Epidermal melanocyte (primary cell): ENCODE measurements around the gene TRPM3.

ENCODE experiments used
- DNase-seq: peaks from one replicate; pipeline ENCODE4 v3.0.0; 2011; ENCODE audit warnings: low spot score; ENCODE audit not compliant: insufficient read length

TRPM3 gene

DNA sequence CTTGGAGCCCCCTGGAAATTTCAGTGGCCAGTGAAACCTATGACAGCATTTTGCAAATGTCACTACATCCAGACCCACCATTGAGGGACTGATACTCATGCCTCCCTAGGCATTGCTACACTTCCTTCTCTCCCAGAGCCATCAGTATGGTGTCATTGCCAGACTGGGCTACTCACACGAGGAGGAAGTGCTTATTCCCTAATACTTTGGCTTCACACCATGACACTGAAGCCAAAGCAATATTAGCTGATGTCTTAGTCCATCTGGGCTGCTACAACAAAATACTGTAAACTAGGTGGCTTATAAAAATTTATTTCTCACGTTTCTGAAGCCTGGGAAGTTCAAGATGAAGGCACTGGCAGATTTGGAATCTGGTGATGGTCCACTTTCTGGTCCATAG lies 22.6 kb downstream of the TRPM3 start:
- DNase-seq: no peak

GRCh38 chr9:71097671-71098070 lies 23.8 kb downstream of the TRPM3 start:
- DNase-seq: no peak

DNA sequence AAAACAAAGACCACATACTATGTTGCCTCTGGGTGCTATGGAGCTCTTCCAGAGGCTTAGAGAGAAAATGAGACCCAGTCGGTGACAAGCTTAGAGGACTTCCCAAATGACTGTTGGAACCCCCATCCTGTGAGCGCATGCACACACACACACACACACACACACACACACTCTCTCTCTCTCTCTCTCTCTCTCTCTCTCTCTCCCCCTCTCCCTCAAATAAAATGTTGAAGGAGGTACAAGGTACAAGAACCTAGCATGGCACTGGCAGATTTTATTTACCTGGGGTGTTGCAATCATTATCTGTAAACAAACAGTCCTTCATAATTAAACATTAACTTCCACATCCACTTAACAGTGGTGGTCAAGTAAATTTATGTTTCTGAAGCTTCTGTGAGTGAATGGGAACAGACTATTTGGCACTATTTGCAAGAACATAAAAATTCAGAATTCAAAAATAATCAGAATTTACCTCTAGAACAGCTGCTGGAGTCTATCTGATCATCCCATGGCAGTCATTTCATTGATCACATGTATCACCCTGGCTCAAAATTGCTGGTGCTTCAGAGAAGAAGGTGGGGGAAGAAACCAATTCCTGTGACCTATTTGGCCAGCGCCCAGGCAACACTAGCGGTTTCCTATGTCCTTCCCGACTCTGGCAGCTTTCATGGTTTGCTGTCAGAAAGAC lies 24.9 kb downstream of the TRPM3 start:
- no peak for DNase-seq

DNA sequence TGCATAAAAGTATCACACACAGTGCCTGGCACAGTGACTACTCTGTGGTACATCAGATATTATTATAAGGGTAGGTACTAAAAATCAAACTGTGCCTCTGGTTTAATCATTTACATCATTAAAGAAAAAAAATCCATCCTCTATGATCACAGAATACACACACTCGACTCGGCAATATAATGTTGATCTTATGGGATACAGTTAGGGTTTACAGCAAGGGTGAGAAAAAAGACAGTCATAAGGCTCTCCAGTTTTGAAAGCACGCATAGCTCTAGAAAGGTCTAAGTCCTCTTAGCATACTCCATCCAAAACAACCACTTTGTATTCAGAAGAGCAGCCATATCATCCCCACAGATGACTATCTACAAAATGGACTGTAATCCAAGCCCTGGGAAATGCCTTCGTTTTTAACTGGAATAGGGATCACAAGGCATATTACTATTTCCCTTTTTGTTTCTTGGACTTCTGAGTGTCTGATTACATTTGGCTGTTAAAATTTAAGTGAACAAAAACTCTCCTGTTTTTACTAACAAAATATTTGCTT lies 26.6 kb downstream of the TRPM3 start:
- DNase-seq: no peak

DNA sequence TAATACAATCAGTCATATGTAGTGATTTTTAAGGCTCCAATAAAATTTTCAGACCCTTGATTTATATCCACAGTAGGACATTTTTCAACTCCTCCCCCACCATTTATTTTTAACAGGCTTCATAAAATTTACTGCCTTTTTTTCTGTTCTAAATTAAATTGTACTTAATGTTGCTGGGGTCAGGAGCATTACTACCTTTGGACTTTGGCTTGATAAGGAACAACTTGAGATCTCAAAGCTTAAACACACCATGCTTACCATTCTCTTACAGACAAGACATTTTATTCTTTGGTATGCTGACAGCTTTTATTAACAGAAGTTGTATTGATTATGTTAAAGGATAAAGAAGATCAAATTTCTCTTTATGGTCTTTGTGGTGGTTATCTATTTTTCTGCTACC lies 30.5 kb downstream of the TRPM3 start:
- no peak for DNase-seq

DNA sequence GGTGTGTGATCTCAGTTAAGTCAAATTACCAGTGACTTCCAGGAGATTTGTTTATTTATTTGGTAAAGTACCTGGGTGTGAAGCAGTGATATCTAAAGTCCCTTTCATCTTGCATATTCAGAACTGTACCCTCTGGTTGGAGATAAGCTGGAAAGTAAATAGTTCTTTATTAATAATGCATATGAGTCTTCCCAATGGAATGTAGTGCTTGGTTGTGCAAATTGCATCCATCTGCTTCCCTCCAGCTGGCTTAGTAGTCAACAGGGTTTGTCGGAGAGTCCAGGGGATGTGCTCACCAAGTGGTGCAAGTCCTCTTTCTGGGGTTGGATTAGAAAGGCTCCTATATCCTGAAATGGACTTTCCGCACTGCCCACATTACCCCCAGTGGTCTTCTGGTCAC lies 42.0 kb downstream of the TRPM3 start:
- DNase-seq: no peak

DNA sequence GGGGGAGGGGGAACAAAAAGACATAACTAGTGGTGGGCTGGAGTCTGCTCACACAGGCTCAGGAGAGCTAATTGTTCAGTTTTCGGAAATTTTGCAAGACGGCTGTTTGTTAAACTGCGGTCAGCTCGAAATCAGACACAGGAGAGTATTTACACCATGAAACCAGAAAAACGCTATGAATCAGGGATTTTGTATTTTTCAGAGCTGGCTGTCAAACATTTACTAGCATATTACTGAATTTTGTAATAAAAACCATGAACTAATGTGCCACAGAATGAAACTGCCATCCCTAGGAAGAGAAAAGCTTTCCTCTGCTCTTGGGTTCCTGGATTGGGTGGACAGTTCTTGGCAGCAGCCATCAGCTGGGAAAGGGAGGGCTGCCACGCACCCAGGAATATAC lies 45.3 kb downstream of the TRPM3 start:
- no peak for DNase-seq

- no peak for DNase-seq
These were observed 47.9 kb downstream of the TRPM3 start for GRCh38 chr9:71073494-71073893.

GRCh38 chr9:71072587-71072986 lies 48.8 kb downstream of the TRPM3 start:
- DNase-seq: no peak

DNA sequence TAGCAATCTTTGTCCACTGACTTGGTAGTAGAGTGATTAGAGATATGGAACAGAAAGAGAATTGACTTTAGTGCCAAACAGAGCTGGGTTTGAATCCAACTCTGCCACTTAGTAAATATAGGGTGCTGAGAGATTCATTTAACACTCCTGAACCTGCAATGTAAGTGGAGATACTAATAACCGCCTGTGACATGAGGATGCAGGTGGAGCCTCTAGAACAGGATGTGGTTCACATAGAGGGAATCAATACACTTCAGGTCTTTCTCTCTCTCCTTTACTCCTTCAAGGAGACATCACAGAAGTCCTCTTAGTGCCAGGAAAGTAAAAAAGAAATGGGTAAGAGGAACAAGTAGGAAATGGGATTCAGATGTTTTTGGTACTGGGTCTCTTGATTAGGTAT lies 49.8 kb downstream of the TRPM3 start:
- DNase-seq: no peak

DNA sequence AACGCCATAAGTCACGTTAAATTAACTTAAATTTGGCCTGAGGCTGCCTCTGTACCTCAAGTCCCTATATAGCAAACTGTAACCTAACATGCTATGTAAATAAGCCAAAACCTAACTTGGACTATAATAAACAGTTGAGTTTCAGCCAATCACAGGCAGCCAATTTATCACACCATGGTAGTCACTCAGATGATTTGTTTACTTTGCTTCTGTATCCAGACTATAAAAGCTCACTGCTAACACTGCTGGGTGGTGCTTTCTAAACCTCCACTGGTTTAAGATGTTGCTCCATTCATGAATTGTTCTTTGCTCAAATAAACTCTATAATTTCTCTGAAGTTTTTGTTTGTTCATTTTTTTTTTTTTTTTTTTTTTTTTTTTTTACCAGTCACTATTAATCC lies 62.8 kb downstream of the TRPM3 start:
- no peak for DNase-seq

GRCh38 chr9:71052287-71052686 lies 69.1 kb downstream of the TRPM3 start:
- DNase-seq: no peak

DNA sequence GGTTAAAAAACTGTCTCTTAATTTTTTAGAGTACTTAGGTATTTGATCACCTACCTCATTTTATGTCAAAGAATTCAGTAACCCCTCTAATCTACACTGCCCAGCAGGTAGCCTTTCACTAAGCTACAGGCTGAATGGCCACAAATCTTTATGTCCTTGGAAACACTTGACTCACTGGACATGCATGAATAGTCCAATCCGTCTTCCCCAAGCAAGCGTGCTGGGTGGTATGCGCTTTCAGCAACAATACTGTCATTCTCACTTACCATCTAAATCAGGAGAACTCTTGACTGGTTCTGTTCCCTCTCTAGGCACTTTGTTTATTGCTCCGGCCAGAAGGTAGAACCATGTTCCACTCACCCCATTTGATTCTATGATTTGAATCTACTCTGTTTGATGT lies 73.1 kb downstream of the TRPM3 start:
- no peak for DNase-seq

- DNase-seq: no peak
These were observed 78.9 kb downstream of the TRPM3 start for GRCh38 chr9:71042448-71042990.

DNA sequence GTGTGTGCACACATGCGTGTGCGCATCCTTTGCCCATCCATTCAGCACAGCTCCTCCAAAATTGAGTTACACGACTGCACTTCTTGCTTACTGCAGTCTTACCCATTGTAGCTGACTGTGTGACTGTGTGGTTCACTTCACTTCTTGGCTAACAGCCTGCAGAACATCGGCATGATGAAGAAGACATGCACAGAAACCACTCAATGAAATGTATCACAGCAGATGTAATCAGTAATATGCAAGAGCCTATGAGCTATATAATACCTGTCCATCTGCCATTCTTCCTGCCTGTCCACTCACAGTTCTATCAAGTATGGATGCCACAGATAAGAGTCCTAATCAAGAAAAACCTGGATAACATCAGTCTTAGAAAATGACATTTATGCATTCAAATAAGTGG lies 83.9 kb downstream of the TRPM3 start:
- no peak for DNase-seq

DNA sequence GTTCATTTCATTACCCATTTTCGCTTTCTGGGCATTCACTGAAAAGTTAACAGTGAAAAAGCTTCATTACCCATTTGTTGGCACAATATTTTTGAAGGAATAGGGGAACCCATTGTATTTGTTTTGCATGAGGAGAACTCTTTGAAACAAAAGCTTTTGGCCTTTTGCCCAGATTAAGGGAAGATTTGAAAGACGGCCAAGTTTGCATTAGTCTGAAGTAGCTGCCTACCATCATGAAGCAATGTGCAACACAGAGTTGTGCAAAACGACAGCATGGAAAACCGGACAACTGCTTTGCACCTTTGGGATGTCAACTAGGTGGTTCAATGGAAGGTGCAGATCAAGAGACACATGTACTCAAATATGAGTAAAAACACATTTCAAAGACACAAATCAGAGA lies 84.9 kb downstream of the TRPM3 start:
- DNase-seq: peak; percentile 44

DNA sequence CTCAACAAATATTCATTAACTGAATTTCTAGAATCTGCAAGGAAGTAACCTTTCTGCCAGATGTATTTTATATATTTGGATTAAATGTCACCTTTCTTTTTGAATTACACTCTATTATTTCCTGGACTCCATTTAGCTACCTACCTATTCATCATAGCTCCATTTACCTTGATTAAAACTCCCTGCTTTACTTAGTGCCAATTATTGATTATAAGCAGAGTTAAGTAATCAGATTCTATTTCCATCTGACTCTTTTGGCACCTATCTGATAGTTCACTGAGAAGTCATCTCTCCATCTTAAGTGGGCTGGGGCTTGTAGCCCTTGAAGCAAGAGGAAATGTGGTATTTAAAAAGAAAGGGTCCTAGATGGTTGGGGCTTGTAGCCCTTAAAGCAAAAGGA lies 88.6 kb downstream of the TRPM3 start:
- DNase-seq: no peak

DNA sequence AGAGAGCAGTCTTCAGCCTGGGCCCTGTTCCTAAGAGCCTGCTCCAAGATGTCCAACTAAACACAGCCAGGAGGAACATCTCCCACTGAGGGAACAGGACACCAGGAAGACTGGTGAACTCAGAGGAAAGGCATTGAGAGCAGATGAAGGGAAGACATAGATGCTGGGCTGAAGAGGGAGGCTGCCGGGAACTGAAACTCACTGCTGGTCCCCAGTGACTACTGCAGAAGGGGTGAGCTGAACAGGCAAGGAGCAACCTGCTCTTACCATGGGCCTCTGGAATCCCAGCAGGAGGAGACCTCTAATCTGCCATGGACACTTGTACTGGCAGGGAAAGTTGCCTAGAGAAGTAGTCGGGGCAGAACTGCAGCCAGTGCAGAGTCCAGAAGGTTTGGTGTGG lies 95.7 kb downstream of the TRPM3 start:
- DNase-seq: no peak

- no peak for DNase-seq
These were observed 96.2 kb downstream of the TRPM3 start for GRCh38 chr9:71025201-71025600.

- DNase-seq: no peak
These were observed 111.2 kb downstream of the TRPM3 start for GRCh38 chr9:71010258-71010657.

DNA sequence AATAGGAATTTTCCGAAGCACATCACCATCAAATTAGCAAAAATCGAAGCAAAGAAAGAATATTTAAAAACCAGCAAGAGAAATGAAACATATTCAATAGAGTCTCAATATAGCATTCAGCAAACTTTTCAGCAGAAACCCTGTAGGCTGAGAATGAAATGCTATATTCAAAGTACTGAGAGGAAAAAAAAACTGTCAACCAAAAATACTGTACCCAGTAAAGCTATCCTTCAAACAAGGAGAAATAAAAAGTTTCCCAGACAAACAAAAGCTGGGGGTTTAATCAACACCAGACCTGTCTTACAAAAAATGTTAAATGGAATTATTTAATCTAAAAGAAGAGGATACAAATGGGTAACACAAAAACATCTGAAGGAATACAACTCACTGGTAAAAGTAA lies 116.0 kb downstream of the TRPM3 start:
- DNase-seq: no peak

GRCh38 chr9:71004196-71004595 lies 117.2 kb downstream of the TRPM3 start:
- DNase-seq: no peak

DNA sequence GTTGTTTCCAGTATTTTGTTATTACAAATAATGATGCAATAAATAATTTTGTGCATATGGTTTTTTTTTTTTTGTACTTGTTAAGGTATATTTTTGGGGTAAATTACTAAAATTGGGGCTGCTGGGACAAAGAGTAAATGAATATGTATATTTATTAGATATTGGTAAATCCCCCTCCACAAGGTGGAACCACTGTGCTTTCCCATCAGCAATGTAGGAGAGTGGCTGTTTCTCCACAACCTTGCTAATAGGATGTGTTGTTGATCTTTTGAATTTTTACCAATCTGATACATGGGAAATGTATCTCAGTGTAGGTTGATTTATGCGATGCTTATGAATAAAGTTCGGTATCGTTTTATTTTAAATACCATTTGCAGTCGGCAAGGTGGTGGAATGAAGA lies 118.1 kb downstream of the TRPM3 start:
- DNase-seq: no peak
